Fibroblast of skin of left quadriceps (primary cell): ENCODE data around the gene FOLR1.
A peak's percentile ranks its signal among the peaks of the same experiment; 100 is the strongest.
"Not testable (repeated sequence)": the region's sequence is repeated elsewhere in the genome, so short reads cannot be mapped to it uniquely, and the experiment has no call there.

ENCODE experiments used
- DNase-seq, 2 experiments: peaks; one replicate each; pipeline ENCODE4 v3.0.0-alpha.2; 2013; ENCODE audit warnings: low read depth in 2 of 2

FOLR1 gene

GRCh38 chr11:72191961-72192381 lies at the start of gene FOLR1:
TSS of gene FOLR1 (plus strand) at chr11:72192140. CDS start at chr11:72192174, 34 bp downstream.
- no peak for DNase-seq

GRCh38 chr11:72142543-72142942 lies 49.4 kb upstream of the FOLR1 start:
- DNase-seq: not testable (repeated sequence)

GRCh38 chr11:72144807-72145565 lies 47.0 kb upstream of the FOLR1 start:
- peak; percentile 61 to 69 for DNase-seq

- no peak for DNase-seq
Measured at GRCh38 chr11:72146625-72147024, 45.3 kb upstream of the FOLR1 start.

GRCh38 chr11:72150882-72151281 lies 41.1 kb upstream of the FOLR1 start:
- no peak for DNase-seq

GRCh38 chr11:72153874-72154273 lies 38.1 kb upstream of the FOLR1 start:
- DNase-seq: not testable (repeated sequence)

- DNase-seq: no peak
Measured at GRCh38 chr11:72154816-72155215, 37.1 kb upstream of the FOLR1 start.

GRCh38 chr11:72155751-72156150 lies 36.2 kb upstream of the FOLR1 start:
- DNase-seq: no peak

GRCh38 chr11:72157131-72157530 lies 34.8 kb upstream of the FOLR1 start:
- no peak for DNase-seq

GRCh38 chr11:72160319-72160718 lies 31.6 kb upstream of the FOLR1 start:
- no peak for DNase-seq

GRCh38 chr11:72162891-72163492 lies 28.9 kb upstream of the FOLR1 start:
- DNase-seq: no peak

GRCh38 chr11:72164187-72164586 lies 27.8 kb upstream of the FOLR1 start:
- not testable (repeated sequence) for DNase-seq

- not testable (repeated sequence) for DNase-seq
Measured at GRCh38 chr11:72169046-72169555, 22.8 kb upstream of the FOLR1 start.

GRCh38 chr11:72169754-72170153 lies 22.2 kb upstream of the FOLR1 start:
- DNase-seq: not testable (repeated sequence)

- DNase-seq: not testable (repeated sequence)
Measured at GRCh38 chr11:72172043-72172442, 19.9 kb upstream of the FOLR1 start.

- no peak for DNase-seq
Measured at GRCh38 chr11:72173291-72173690, 18.6 kb upstream of the FOLR1 start.

- DNase-seq: no peak
Measured at GRCh38 chr11:72174302-72175070, 17.5 kb upstream of the FOLR1 start.

GRCh38 chr11:72177656-72178055 lies 14.3 kb upstream of the FOLR1 start:
- DNase-seq: no peak

GRCh38 chr11:72179049-72179803 lies 12.7 kb upstream of the FOLR1 start:
- DNase-seq: no peak

GRCh38 chr11:72179804-72180396 lies 12.0 kb upstream of the FOLR1 start:
- DNase-seq: peak in 1 of 2 experiments; percentile 1

- not testable (repeated sequence) for DNase-seq
Measured at GRCh38 chr11:72180892-72181552, 10.9 kb upstream of the FOLR1 start.
